ENCODE measurements around the gene ZBTB7A.

Gene ZBTB7A

DNA sequence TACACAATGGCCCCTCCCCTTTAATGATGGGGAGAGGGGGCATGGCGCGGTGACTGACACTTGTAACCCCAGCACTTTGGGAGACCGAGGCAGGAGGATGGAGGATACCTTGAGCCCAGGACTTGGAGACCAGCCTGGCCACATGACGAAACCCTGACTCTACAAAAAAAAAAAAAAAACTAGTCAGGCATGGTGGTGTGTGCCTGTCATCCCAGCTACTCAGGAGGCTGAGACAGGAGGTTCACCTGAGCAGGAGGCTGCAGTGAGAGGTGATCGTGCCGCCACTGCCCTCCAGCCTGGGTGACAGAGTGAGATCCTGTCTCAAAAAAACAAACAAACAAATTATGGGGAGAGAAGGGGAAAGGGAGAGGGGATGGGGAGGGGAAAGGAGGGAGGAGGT lies 13.8 kb upstream of the ZBTB7A start:
- TF ChIP-seq, protein P1, sequence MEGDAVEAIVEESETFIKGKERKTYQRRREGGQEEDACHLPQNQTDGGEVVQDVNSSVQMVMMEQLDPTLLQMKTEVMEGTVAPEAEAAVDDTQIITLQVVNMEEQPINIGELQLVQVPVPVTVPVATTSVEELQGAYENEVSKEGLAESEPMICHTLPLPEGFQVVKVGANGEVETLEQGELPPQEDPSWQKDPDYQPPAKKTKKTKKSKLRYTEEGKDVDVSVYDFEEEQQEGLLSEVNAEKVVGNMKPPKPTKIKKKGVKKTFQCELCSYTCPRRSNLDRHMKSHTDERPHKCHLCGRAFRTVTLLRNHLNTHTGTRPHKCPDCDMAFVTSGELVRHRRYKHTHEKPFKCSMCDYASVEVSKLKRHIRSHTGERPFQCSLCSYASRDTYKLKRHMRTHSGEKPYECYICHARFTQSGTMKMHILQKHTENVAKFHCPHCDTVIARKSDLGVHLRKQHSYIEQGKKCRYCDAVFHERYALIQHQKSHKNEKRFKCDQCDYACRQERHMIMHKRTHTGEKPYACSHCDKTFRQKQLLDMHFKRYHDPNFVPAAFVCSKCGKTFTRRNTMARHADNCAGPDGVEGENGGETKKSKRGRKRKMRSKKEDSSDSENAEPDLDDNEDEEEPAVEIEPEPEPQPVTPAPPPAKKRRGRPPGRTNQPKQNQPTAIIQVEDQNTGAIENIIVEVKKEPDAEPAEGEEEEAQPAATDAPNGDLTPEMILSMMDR (IDR thresholded peaks at IDR 0.05; ENCODE audit: low read depth, low read length, missing control alignments): no peak
- in situ Hi-C loops (cut with HindIII; ENCODE audit: low sequenced_read_pairs): no loop called here
- DNase-seq (ENCODE audit: low read depth): no peak
- H3K4me3 ChIP-seq (ENCODE audit: low read depth, low read length): no peak overlapping the region

DNA sequence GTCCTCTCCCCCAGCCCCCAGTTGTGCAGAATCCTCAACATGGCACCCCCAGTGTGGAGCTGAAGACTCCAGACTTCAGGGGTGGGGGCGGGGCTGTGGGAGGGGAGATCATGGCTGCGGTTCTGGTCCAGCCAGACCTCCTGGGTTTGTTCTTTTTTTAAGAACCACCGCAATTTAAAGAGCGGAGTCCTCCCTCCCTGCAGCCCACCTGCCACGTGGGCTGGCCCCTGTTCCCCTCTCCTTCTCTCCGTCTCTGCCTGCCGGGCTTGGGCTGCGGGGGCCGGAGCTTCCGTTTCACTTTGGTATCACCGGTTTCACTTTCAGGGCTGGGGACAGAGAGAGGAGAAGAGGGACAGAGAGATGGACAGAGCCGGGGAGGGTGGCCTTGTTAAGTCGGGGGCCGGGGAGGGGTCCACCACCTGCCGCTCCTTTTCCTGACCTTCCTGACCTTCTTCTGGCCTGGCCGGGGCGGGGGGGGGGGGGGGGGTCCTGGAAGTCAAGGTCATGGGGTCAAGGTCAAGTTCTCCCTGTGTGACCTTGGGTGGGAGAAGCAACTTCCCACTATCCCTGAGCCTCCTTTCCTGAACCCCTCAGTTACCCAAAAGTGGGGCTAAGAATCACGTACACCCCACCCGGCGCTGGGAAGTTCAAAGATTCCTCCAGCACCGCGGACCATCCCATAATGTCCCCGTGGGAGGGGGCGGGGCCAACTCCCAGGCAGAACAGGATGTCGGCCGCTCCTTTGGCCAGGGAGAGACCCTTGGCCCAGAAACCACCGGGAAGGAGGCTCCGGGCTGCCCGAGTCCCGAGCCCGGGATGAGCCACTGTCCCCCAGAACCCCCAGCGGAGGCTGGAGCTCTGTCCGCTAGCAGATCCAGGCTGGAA lies 11.3 kb upstream of the ZBTB7A start:
- in situ Hi-C loops (cut with HindIII; ENCODE audit: low sequenced_read_pairs): no loop called here
- H3K4me3 ChIP-seq (ENCODE audit: low read depth, low read length): peak overlapping the region; percentile 34
- no peak for DNase-seq (ENCODE audit: low read depth)
- TF ChIP-seq, protein P1 (IDR thresholded peaks at IDR 0.05; ENCODE audit: low read depth, low read length, missing control alignments): no peak

DNA sequence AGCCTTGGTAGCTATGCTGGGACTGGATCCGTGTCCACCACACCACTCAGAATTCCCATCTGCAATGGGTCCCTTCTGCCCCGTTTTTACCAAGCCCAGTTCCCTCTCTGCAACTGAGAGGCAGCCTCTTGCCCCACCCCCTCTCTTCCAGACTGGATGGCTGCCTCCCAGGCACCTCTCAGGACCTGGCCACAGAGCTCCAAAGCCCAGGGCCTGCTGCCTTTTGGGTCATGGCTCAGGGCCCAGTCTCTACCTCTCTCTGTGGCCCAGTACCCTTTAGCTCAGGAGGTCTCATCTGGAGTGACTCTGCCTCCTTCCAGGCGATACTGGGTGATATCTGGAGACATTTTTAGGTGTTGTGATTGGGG lies 10.3 kb upstream of the ZBTB7A start:
- in situ Hi-C loops (cut with HindIII; ENCODE audit: low sequenced_read_pairs): no loop called here
- TF ChIP-seq, protein P1 (IDR thresholded peaks at IDR 0.05; ENCODE audit: low read depth, low read length, missing control alignments): no peak
- no peak overlapping the region for H3K4me3 ChIP-seq (ENCODE audit: low read depth, low read length)
- no peak for DNase-seq (ENCODE audit: low read depth)

DNA sequence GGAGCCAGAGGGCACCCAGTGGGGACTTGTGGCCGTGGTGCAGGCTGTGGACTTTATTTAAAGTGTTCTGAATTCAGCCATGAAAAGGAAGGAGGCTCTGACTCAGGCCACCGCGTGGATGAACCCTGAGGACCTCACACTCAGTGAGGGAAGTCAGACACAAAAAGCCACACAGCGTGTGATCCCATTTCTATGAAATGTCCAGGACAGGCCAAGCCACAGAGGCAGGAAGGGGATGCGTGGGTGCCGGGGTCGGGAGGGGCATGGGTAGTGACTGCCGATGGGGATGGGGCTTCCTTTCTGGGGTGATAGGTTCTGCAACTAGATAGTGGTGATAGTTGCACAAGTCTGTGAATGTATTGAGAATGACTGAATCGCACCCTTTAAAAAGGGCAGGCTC lies 8.7 kb upstream of the ZBTB7A start:
- TF ChIP-seq, protein P1 (IDR thresholded peaks at IDR 0.05; ENCODE audit: low read depth, low read length, missing control alignments): no peak
- in situ Hi-C loops (cut with HindIII; ENCODE audit: low sequenced_read_pairs): no loop called here
- H3K4me3 ChIP-seq (ENCODE audit: low read depth, low read length): no peak overlapping the region
- no peak for DNase-seq (ENCODE audit: low read depth)

DNA sequence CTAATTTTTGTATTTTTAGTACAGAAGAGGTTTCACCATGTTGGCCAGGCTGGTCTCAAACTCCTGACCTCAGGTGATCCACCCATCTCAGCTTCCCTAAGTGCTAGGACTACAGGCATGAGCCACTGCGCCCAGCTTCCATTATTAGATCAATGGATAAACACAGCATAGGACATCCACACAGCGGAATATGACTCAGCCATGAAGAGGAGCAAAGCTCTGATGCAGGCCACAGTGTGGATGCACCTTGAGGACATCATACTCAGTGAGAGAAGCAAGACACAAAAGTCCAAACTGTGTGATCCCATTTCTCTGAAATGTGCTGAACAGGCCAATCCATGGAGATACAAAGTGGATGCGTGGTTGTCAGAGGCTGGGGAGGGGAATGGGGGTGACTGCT lies 4.9 kb upstream of the ZBTB7A start:
- in situ Hi-C loops (cut with HindIII; ENCODE audit: low sequenced_read_pairs): no loop called here
- H3K4me3 ChIP-seq (ENCODE audit: low read depth, low read length): no peak overlapping the region
- no peak for DNase-seq (ENCODE audit: low read depth)
- TF ChIP-seq, protein P1 (IDR thresholded peaks at IDR 0.05; ENCODE audit: low read depth, low read length, missing control alignments): no peak

DNA sequence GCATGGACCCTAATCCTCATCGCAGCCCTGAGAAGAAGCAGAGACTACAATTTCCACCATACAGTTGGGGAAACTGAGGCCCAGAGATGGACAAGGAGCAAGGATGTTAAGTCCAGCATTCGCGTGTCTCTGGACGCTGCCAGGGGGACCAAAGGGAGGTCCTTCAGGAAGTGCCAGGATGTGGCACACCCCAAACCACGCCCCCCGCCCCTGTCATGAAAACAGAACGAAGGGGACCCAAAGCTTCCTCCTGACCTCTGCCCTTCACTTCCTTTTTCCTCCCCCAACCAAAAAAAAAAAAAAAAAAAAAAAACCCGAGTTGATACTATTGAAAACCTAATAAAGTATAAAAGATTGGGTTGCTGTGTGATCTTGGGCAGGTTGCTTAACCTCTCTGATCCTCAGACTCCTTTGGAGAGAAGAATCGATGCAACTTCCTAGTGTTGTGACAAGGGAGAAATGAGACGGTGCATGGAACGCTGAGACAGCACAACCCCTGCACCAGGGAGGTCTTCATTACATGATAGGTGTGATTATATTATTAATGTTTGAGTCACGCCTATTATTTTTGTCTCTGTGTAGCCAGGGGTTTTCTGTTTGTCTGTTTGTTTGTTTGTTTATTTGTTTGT lies 2.7 kb upstream of the ZBTB7A start:
- in situ Hi-C loops (cut with HindIII; ENCODE audit: low sequenced_read_pairs): loop anchor here (10.0 kb wide), 1 partner anchor 135 kb away; no protein-coding TSS in a partner anchor
- no peak for DNase-seq (ENCODE audit: low read depth)
- TF ChIP-seq, protein P1 (IDR thresholded peaks at IDR 0.05; ENCODE audit: low read depth, low read length, missing control alignments): no peak
- no peak overlapping the region for H3K4me3 ChIP-seq (ENCODE audit: low read depth, low read length)
